Peyer's patch (tissue), 4 donors: ENCODE data around the gene DHCR24. TPM values are rescaled to one million over a fixed set of nuclear protein-coding genes. Genes with fewer than 3 reads are reported as not detected.
A peak's percentile ranks its signal among the peaks of the same experiment; 100 is the strongest.

Experiments
- DNase-seq, 3 donors: peaks; one replicate each; pipeline ENCODE4 v3.0.0-alpha.2; 2017 to 2019
- H3K27ac ChIP-seq, 4 donors: fragments of 200-600 bp; sonication (generic); one replicate each; pipeline ENCODE4 v1.5.1; 2016 to 2019
- H3K27me3 ChIP-seq, 2 donors: fragments of 200-600 bp; sonication (generic); one replicate each; pipeline ENCODE4 v1.5.1; 2019
- H3K36me3 ChIP-seq, 3 donors: fragments of 200-600 bp; sonication (generic); one replicate each; pipeline ENCODE4 v1.5.1; 2016 to 2019
- H3K4me1 ChIP-seq, 4 donors: fragments of 200-600 bp; sonication (generic); one replicate each; pipeline ENCODE4 v1.5.1; 2016 to 2019
- H3K4me3 ChIP-seq, 4 donors: fragments of 200-600 bp; sonication (generic); 1 replicate in 3 of 4; 2 replicates in 1 of 4; pipeline ENCODE4 v1.5.1; 2016 to 2019; ENCODE audit warnings: mild to moderate bottlenecking in 1 of 4
- H3K9me3 ChIP-seq, 4 donors: fragments of 200-600 bp; sonication (generic); one replicate each; pipeline ENCODE4 v1.5.1; 2016 to 2019; ENCODE audit warnings: mild to moderate bottlenecking in 1 of 4
- POLR2A ChIP-seq, 2 donors: fragments of 450-650 bp; IDR thresholded peaks; one replicate each; pipeline ENCODE4 v1.5.1; 2017; ENCODE audit warnings: antibody characterized with exemption in 2 of 2, mild to moderate bottlenecking in 2 of 2, moderate library complexity in 2 of 2
- total RNA-seq, 4 donors: library from RNA; depleted of rRNA; stranded (reverse); fragments of >200 nt; gene quantifications; one replicate each; pipeline ENCODE4 v1.1.0, GENCODE V29; 2016
- TF ChIP-seq, protein P1 (sequence below), 6 experiments: fragments of 450-650 bp in 4 of 6; fragments of 200-600 bp in 2 of 6; sonication (generic) in 1 of 6; IDR thresholded peaks; one replicate each; pipeline ENCODE4 v1.5.1; 2017 to 2019; ENCODE audit warnings: antibody characterized with exemption in 6 of 6, mild to moderate bottlenecking in 3 of 6, moderate library complexity in 1 of 6

DHCR24 gene
- total RNA-seq, 4 donors from 2014 or later: 15.7 to 119 (median 110) TPM

DNA sequence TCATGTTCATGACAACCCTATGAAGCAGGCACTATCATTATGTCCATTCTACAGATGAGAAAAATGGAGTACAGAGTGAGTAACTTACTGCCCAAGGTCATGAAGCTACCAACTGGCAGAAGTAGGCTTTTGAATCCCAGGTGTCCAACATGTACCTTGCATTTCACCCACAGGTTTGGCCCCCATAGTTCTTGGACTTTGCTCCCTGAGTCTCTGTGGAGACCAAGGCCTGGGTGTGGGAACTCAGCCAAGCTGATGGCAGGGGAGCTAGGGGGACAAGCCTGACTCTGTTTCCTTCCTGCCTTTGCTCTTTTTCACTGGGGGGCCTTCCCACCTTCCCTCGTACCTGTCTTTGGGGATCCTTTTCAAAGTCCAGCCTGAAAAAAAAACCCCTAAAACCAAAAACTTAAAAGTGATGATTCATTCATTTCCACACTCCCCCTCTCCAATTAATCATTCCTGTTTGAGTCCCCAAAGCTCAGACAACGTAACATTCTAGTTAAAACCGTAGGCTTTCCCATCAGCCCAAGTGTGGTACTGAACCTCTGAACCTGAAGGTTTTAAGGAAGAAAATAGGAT lies 77.4 kb downstream of the DHCR24 start:
- no peaks in the 10 kb centered on the region for H3K27me3 ChIP-seq
- peak overlapping the region in 1 of 4 donors; percentile 35 for H3K27ac ChIP-seq
- H3K4me1 ChIP-seq: peaks cover 0 to 20% (median under 1%) of the 10 kb centered on the region in 4 donors
- TF ChIP-seq, protein P1, sequence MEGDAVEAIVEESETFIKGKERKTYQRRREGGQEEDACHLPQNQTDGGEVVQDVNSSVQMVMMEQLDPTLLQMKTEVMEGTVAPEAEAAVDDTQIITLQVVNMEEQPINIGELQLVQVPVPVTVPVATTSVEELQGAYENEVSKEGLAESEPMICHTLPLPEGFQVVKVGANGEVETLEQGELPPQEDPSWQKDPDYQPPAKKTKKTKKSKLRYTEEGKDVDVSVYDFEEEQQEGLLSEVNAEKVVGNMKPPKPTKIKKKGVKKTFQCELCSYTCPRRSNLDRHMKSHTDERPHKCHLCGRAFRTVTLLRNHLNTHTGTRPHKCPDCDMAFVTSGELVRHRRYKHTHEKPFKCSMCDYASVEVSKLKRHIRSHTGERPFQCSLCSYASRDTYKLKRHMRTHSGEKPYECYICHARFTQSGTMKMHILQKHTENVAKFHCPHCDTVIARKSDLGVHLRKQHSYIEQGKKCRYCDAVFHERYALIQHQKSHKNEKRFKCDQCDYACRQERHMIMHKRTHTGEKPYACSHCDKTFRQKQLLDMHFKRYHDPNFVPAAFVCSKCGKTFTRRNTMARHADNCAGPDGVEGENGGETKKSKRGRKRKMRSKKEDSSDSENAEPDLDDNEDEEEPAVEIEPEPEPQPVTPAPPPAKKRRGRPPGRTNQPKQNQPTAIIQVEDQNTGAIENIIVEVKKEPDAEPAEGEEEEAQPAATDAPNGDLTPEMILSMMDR (IDR thresholded peaks at IDR 0.05): no peak
- no peak for TF ChIP-seq POLR2A (IDR thresholded peaks at IDR 0.05)
- H3K9me3 ChIP-seq: no peaks in the 10 kb centered on the region
- H3K36me3 ChIP-seq: no peaks in the 10 kb centered on the region
- no peak overlapping the region for H3K4me3 ChIP-seq
- DNase-seq: peak in 2 of 3 donors; percentile 3 to 59

DNA sequence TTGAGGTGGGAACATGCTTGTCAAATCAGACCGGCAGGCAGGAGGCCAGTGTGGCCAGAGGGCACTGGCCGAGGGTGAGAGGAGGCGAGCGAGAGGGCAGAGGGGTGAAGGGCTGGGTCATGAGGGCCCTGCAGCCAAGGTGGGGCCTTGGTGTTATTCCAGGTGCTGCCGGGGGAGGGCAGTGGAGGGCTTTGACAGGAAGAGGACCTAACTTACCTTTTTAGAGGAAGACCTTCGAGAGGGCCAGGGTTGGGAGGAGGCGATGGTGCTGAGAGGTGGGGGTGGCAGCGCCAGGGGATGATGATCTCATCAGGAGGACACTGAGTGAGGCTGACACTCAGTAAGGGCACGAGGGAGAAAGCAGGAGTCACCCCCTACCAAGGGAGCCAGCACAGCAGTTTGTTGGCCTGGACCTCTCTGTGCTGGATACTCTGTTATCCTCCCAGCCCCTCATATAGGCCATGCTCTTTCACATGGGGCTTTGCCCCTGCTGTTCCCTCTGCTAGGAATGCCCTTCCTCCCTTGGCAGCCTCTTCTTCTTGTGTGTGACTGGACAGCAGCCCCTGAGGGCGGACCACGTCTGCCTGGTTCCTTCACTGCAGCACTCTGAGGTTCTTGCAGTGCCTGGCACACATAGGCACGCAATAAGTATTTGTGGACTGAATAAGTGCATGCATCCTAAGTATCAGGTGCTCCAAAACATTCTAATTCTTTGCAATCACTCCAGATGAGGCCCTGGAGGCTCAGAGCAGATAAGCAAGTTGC lies 78.4 kb downstream of the DHCR24 start:
- Histone ChIP-seq H3K4me1 (peaks cover 0 to 21% (median 2%) of the 10 kb centered on the region in 4 donors), H3K36me3 (no peaks in the 10 kb centered on the region), H3K4me3 (no peak overlapping the region), H3K27me3 (no peaks in the 10 kb centered on the region), H3K27ac (no peak overlapping the region), H3K9me3 (no peaks in the 10 kb centered on the region)
- no peak for TF ChIP-seq POLR2A (IDR thresholded peaks at IDR 0.05)
- TF ChIP-seq, protein P1 (IDR thresholded peaks at IDR 0.05): peak in 1 of 6 experiments; percentile 2
- DNase-seq: peak; percentile 10 to 42 (median 27)

DNA sequence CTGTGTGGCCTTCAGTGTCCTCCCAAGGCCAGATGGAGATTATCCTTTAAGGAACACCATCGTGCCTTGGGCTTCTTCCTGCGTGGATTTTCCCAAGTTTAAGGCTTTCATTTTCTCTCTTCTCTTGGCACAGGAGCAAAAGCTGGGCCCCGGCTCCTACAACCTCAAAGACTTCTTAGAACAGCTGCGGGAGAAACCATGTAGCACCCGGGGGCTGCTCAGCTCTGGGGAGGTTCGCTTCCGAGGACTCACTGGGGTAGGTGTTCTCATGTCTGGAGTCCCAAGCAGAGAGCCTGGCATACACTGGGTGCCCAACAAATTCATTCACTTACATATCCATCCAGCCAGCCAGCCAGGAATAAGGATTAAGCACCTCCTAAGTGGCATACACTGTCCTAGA lies 79.2 kb downstream of the DHCR24 start:
- no peaks in the 10 kb centered on the region for H3K27me3 ChIP-seq
- no peak for TF ChIP-seq POLR2A (IDR thresholded peaks at IDR 0.05)
- TF ChIP-seq, protein P1 (IDR thresholded peaks at IDR 0.05): no peak
- H3K4me1 ChIP-seq: peaks cover 0 to 21% (median 2%) of the 10 kb centered on the region in 4 donors
- H3K27ac ChIP-seq: no peak overlapping the region
- no peaks in the 10 kb centered on the region for H3K9me3 ChIP-seq
- H3K4me3 ChIP-seq: no peak overlapping the region
- DNase-seq: peak in 2 of 3 donors; percentile 9 to 15
- no peaks in the 10 kb centered on the region for H3K36me3 ChIP-seq

DNA sequence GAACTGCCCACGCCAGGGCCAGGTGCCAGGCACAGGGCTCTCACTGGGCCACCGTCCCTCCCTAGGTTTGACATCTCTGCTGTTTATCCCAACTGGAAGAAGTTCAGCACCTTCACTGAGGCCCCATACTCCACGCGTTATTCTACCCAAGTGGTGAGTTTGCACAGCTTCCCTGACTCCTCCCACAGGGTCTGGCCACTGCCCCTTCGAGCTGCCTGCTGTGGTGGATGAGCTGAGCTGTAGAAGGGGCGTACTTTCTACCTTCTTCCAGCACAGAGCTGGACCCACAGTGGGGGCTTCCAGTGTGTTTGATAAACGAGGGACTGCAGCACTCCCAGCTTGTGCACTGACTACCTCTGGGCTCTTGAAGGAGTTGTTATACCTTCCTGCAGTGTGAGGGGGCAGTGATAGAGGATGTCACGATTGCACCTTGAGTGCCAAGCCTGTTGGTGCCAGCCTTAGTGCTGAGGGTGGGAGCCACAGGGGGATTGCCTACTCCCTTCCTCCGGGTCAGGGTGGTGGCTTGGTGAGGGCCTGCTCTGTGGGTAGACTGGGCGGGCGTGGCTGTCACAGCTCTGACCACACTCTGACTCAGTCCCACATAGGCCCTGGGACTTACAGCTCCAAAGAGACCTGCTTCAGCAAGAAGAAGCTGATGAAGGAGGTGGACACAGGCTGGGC lies 79.9 kb downstream of the DHCR24 start:
- no peaks in the 10 kb centered on the region for H3K36me3 ChIP-seq
- no peak for TF ChIP-seq POLR2A (IDR thresholded peaks at IDR 0.05)
- TF ChIP-seq, protein P1 (IDR thresholded peaks at IDR 0.05): no peak
- peak in 2 of 3 donors; percentile 12 to 73 for DNase-seq
- H3K27me3 ChIP-seq: no peaks in the 10 kb centered on the region
- no peak overlapping the region for H3K27ac ChIP-seq
- peaks cover 0 to 21% (median 2%) of the 10 kb centered on the region in 4 donors for H3K4me1 ChIP-seq
- no peak overlapping the region for H3K4me3 ChIP-seq
- H3K9me3 ChIP-seq: no peaks in the 10 kb centered on the region

DNA sequence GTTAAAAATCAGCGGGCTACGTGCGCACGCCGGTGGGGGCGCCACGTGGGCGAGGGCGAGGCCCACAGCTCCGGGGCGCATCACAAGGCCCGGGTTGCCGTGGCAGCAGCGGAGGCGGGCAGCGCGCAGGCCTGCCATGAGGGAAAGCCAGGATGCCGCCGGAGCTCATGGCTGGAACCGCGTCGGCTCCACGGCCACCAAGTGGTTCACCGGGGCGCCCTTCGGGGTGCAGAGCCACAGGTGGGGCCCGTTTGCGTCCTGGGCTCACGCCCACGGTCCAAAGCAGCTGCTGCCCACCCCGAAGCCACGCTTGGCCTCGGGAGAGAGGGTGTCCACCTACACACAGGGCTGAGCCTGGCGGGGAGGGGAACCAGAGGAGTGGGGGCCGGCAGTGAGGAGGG lies 81.0 kb downstream of the DHCR24 start:
- peak in 2 of 3 donors; percentile 1 to 40 for DNase-seq
- H3K4me1 ChIP-seq: peaks cover under 1 to 21% (median 4%) of the 10 kb centered on the region in 4 donors
- no peaks in the 10 kb centered on the region for H3K27me3 ChIP-seq
- no peak overlapping the region for H3K4me3 ChIP-seq
- no peaks in the 10 kb centered on the region for H3K9me3 ChIP-seq
- TF ChIP-seq, protein P1 (IDR thresholded peaks at IDR 0.05): no peak
- TF ChIP-seq POLR2A (IDR thresholded peaks at IDR 0.05): no peak
- H3K27ac ChIP-seq: peak overlapping the region in 1 of 4 donors; percentile 93
- no peaks in the 10 kb centered on the region for H3K36me3 ChIP-seq
